ENCODE measurements around the gene GSTK1.

Gene GSTK1

DNA sequence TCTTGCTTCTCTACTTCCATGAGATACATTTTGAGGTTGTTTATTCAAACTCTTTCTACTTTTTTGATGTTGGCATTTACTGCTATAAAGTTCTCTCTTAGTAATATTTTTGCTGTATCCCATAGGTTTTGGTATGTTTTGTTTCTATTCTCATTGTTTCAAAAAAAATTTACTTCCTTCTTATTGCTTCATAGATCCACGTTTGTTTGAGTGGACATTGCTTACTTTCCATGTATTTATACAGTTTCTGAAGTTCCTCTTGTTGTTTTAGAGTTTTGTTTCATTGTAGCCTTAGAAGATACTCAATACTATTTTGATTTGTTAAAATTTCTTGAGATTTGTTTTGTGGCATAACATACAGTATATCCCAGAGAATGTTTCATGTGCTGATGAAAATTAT, 27.7 kb upstream of the GSTK1 start:
- TF ChIP-seq REST (IDR thresholded peaks at IDR 0.05; ENCODE audit: insufficient replicate concordance, low read depth) (no peak), POLR2AphosphoS5 (IDR thresholded peaks at IDR 0.05; ENCODE audit: low read depth) (no peak), SPI1 (IDR thresholded peaks at IDR 0.05; ENCODE audit: borderline replicate concordance, low read depth) (no peak), GABPA (IDR thresholded peaks at IDR 0.05; ENCODE audit: low read depth) (no peak)
- TF ChIP-seq, protein P1, sequence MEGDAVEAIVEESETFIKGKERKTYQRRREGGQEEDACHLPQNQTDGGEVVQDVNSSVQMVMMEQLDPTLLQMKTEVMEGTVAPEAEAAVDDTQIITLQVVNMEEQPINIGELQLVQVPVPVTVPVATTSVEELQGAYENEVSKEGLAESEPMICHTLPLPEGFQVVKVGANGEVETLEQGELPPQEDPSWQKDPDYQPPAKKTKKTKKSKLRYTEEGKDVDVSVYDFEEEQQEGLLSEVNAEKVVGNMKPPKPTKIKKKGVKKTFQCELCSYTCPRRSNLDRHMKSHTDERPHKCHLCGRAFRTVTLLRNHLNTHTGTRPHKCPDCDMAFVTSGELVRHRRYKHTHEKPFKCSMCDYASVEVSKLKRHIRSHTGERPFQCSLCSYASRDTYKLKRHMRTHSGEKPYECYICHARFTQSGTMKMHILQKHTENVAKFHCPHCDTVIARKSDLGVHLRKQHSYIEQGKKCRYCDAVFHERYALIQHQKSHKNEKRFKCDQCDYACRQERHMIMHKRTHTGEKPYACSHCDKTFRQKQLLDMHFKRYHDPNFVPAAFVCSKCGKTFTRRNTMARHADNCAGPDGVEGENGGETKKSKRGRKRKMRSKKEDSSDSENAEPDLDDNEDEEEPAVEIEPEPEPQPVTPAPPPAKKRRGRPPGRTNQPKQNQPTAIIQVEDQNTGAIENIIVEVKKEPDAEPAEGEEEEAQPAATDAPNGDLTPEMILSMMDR (IDR thresholded peaks at IDR 0.05; ENCODE audit: insufficient read depth, low read length): no peak
- Histone ChIP-seq H3K27me3 (ENCODE audit: insufficient read depth, poor library complexity, severe bottlenecking) (no peaks in the 10 kb centered on the region), H3K27ac (replicated peaks) (no peak overlapping the region), H3K4me3 (replicated peaks; ENCODE audit: insufficient read depth, low read length) (no peak overlapping the region)
- no peak for DNase-seq (ENCODE audit: low read depth in 1 of 2, low spot score in 1 of 2)

DNA sequence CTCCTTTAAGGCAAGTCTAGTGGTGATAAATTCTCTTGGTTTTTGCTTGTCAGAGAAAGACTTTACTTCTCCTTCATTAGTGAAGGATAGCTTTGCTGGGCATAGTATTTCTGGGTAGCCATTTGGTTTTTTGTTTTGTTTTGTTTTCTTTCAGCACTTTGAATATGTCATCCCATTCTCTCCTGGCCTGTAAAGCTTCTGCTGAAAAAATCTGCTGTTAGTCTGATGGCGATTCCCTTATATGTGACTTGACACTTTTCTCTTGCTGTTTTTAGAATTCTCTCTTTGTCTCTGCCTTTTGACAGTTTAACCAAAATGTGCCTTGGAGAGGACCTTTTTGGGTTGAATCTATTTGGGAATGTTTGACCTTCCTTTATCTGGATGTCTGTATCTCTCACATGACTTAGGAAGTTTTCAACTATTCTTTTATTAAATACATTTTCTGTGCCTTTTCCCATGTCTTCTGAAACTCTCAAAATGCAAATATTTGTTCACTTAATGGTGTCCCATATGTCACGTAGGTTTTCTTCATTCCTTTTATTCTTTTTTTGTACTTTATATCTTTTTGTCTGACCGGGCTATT, 26.7 kb upstream of the GSTK1 start:
- H3K4me3 ChIP-seq (replicated peaks; ENCODE audit: insufficient read depth, low read length): no peak overlapping the region
- DNase-seq (ENCODE audit: low read depth in 1 of 2, low spot score in 1 of 2): no peak
- H3K27me3 ChIP-seq (ENCODE audit: insufficient read depth, poor library complexity, severe bottlenecking): no peaks in the 10 kb centered on the region
- TF ChIP-seq GABPA (IDR thresholded peaks at IDR 0.05; ENCODE audit: low read depth): no peak
- H3K27ac ChIP-seq (replicated peaks): no peak overlapping the region

DNA sequence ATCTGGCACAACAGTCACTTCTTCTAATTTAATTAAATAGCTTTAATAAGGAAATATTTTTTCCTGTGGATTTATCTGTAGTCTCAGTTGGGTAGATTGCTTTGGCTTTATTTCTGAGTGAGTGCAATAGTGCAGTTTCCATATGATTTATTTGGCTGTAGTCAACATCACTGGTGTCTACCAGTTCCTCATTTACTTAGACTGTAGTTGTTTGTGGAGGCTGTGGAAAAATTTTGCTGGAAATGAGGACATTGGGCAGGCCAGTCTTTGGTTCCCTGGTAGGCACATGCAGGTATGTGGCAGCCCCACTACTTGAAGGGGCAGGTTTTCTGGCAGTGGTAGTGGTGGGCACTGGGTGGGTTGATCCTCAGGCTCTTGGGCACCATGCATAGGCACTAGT, 25.9 kb upstream of the GSTK1 start:
- TF ChIP-seq, protein P1 (IDR thresholded peaks at IDR 0.05; ENCODE audit: insufficient read depth, low read length): no peak
- TF ChIP-seq SPI1 (IDR thresholded peaks at IDR 0.05; ENCODE audit: borderline replicate concordance, low read depth): peak; percentile 83
- H3K27me3 ChIP-seq (ENCODE audit: insufficient read depth, poor library complexity, severe bottlenecking): no peaks in the 10 kb centered on the region
- no peak for DNase-seq (ENCODE audit: low read depth in 1 of 2, low spot score in 1 of 2)
- no peak overlapping the region for H3K27ac ChIP-seq (replicated peaks)
- no peak overlapping the region for H3K4me3 ChIP-seq (replicated peaks; ENCODE audit: insufficient read depth, low read length)

GRCh38 chr7:143238289-143238980, 24.8 kb upstream of the GSTK1 start:
- no peak for DNase-seq (ENCODE audit: low read depth in 1 of 2, low spot score in 1 of 2)
- TF ChIP-seq POLR2AphosphoS5 (IDR thresholded peaks at IDR 0.05; ENCODE audit: low read depth): no peak
- TF ChIP-seq SPI1 (IDR thresholded peaks at IDR 0.05; ENCODE audit: borderline replicate concordance, low read depth): no peak
- TF ChIP-seq GABPA (IDR thresholded peaks at IDR 0.05; ENCODE audit: low read depth): no peak
- no peak for TF ChIP-seq REST (IDR thresholded peaks at IDR 0.05; ENCODE audit: insufficient replicate concordance, low read depth)
- TF ChIP-seq, protein P1 (IDR thresholded peaks at IDR 0.05; ENCODE audit: insufficient read depth, low read length): no peak
- H3K4me3 ChIP-seq (replicated peaks; ENCODE audit: insufficient read depth, low read length): no peak overlapping the region
- H3K27ac ChIP-seq (replicated peaks): peak overlapping the region; percentile 76
- no peaks in the 10 kb centered on the region for H3K27me3 ChIP-seq (ENCODE audit: insufficient read depth, poor library complexity, severe bottlenecking)
